ENCODE measurements around the gene IPO11.

GRCh38 chr5:62412549-62413329 is at the start of gene IPO11:
- no peak for TF ChIP-seq CTCF (conservative IDR thresholded peaks at IDR 0.05; ENCODE audit: low read depth, low read length)
- TF ChIP-seq EZH2 (IDR thresholded peaks at IDR 0.05; ENCODE audit: borderline replicate concordance, low read depth, low read length, poor library complexity, severe bottlenecking) = no peak

Data from A673 (cell line).